CD4-positive, alpha-beta T cell treated with Interferon alpha-2 for 1 hour (primary cell): Measurements from ENCODE around the gene HSD17B2.

Experiments used
- DNase-seq, 2 donors: peaks; one replicate each; pipeline ENCODE4 v3.0.0-alpha.2; 2020 to 2022

The HSD17B2 gene

DNA sequence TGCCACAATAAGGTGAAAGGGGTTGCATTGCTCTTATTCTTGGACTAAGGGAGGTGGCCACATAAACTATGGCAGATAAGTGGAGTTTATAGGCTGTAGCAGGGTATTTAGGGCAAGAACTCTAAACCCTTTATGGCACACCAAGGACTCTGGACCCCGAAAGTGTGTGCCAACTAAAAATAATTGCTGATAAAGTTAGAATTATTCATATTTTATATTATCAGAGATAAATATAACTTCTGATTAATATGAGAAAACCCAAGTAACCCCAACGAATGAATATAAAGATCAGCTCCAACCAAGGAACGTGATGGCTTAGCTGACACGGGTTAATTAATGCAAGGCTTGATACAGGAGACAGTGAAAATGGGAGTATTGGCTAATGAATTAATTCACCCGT is 15.0 kb upstream of the HSD17B2 start:
- no peak for DNase-seq

- no peak for DNase-seq
These were observed 11.8 kb upstream of the HSD17B2 start for GRCh38 chr16:82023206-82023605.

DNA sequence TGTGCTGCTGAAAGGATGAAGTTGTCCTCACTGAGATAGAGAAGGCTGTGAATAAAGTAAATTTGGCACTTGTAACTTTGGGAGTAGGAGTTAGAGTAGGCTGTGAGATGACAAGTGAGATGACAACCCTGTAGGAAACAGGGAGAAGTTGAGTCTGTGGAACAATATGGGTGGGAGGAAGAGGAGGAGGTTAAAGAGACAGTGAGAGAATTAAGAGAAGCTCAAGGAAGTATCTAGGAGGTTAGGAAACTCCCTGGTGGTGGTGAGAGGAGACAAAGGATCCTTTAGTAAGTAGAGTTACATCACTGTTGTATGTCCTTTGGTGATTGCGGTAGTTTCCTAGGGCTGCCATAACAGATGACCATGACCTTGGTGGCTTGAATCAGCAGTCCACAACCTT is 10.7 kb upstream of the HSD17B2 start:
- no peak for DNase-seq

- DNase-seq: no peak
These were observed 10.2 kb upstream of the HSD17B2 start for GRCh38 chr16:82024883-82025282.

- no peak for DNase-seq
These were observed 7.4 kb upstream of the HSD17B2 start for GRCh38 chr16:82027629-82028064.

GRCh38 chr16:82031116-82032084 is 3.7 kb upstream of the HSD17B2 start:
- no peak for DNase-seq

DNA sequence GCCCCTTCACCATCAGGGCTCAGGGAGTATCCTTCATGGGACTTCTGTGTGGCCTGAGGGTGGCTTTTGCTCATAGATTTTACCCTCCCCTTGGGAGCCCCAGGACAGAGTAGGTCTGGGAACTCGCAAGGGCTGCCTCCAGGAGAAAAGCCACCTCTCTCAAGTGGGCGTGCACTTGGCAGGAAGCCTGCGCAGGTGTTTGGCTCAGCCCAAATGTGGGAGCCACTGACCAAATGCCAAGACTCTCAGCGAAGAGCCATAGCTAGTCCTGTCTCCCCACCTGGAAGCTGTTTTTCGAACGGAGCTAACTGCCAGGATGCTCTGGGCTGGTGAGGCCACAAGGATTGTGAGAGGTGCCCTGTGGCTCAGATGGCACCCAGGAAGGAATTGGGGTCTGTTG is 2.0 kb upstream of the HSD17B2 start:
- DNase-seq: no peak

GRCh38 chr16:82033683-82034300 is 1.3 kb upstream of the HSD17B2 start:
- DNase-seq: no peak

- no peak for DNase-seq
These were observed 2.2 kb downstream of the HSD17B2 start for GRCh38 chr16:82037251-82037650.

GRCh38 chr16:82037666-82038065 is 2.6 kb downstream of the HSD17B2 start:
- no peak for DNase-seq

GRCh38 chr16:82040296-82040695 is 5.2 kb downstream of the HSD17B2 start:
- no peak for DNase-seq

DNA sequence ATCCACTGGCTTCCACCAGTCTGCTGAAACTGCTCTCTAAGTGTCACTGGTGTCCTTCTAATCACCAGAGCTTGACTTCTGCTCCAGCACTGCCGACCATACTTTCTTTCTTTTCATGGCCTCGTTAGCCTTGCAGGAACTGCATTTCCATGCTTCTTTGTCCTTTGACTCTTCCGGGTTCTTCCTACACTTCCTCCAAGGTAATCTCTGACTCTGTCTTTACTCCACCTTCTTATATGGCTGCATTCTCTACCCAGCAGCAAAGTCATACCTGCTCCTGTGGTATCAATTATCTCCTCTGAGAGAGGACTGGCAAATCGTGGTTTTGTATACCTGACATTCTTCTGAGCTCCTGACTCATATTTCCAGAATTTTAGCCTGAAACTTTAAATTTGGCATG is 6.5 kb downstream of the HSD17B2 start:
- no peak for DNase-seq

DNA sequence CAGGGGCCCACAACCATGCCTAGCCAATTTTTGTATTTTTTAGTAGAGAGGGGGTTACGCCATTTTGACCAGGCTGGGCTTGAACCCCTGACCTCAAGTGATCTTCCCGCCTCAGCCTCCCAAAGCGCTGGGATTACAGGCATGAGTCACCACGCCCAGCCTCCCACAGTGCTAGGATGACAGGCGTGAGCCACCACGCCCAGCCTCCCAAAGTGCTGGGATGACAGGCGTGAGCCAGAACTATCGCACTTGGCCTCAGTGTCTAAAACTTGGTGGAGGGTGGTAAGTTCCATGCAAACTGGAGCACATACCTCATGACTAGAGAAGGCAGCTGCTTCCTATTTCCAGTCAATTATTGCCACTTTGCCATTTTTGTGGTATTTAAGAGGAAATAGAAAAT is 7.1 kb downstream of the HSD17B2 start:
- no peak for DNase-seq

GRCh38 chr16:82042846-82043245 is 7.8 kb downstream of the HSD17B2 start:
- no peak for DNase-seq

DNA sequence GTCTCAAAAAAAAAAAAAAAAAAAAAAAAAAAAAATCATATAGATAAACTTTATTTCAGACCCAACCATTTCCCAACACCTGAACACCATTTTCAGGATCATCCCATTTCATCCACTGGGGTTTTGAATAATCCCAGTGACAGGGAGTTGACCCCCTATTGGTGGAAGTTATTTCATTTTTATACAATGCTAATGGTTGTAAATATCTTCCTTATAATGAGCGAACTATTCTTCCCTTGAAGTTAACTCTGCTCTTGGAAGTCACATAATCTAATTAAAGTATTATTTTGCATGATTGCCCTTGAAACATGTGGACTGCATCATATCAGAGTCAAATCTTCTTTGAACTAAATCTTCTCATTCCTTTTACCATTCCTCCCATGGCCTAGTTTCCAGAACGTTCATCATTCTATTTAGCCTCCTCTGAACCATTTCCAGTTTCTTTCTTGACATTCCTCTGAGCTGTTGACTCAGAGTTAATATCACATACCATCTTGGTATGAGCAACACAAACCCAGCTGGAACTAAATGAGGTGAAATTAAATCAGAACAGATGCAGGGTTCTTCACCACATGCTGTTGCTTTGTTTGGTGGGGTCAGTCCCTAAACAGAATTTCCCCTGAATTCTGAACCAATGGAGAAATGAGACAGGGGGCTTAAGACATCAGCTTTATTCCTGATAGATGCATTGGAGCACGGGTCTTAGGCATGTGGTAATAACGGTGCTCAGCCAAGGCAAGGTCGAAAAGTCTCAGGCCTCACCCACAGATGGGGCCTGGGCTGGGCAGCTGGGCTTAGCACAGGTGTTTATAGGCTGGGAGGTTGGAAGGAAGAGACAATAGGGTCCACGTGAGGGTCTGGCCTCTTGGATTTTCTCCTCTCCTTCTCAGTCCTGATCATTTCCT is 8.9 kb downstream of the HSD17B2 start:
- no peak for DNase-seq

GRCh38 chr16:82044585-82044911 is 9.5 kb downstream of the HSD17B2 start:
- no peak for DNase-seq

DNA sequence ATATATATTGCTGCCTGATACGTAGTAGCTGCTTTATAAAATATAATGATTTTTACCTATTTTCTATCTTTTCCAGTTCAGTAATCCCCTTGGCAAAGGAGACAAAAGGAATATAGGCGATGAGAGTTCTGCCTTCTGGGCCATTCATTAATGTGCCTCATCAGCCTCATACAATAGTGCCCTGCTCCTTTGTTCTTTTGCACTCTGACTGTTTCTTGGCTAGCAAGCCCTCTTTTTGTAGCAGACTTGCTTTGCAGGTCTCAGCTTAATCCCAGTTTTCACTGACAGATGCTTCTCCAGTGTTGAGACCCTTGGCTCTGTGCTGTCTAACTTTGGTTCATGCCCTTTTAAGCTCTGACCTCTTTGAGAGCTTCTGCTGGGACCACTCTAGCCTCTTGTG is 10.4 kb downstream of the HSD17B2 start:
- no peak for DNase-seq

- DNase-seq: no peak
These were observed 11.5 kb downstream of the HSD17B2 start for GRCh38 chr16:82046541-82046940.

DNA sequence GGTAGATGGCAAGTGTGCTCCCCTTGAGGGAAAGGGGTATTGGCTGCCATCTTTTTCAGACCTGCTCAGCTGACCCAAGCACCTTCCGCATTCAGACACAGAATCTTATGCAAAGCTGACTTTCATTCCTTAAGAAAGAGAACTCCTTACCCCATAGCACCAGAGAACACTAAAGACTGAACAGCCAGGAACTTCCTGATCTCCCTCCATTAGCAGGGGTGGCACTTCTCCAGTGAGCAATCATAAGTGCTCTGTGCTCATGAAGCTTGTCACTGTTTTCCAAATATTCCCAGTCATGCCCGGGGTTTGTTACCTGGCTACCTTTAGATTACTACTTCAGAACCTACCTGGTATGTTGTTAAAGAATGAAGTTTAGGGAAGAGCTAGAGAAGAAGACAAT is 11.9 kb downstream of the HSD17B2 start:
- DNase-seq: no peak

GRCh38 chr16:82047374-82047773 is 12.3 kb downstream of the HSD17B2 start:
- no peak for DNase-seq

- DNase-seq: no peak
These were observed 12.7 kb downstream of the HSD17B2 start for GRCh38 chr16:82047787-82048186.

DNA sequence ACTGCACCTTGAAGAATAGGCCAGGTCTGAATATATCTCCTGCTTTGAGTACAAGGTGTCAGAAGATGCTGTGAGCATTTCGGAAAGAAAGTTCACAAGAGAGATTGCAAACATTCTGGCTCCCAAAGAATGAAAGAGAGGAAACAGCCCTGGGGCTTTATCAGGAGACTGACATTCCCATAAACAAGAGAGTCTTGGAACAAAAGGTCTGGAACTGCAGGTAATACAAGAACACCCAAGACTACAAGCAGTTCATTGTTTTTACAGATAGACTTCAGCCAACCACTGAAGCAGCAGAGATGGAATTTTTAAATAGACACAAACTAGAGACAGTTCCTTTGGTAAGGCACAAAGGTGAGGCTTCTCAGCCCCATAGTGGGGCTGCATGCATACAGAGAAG is 14.4 kb downstream of the HSD17B2 start:
- DNase-seq: no peak

DNA sequence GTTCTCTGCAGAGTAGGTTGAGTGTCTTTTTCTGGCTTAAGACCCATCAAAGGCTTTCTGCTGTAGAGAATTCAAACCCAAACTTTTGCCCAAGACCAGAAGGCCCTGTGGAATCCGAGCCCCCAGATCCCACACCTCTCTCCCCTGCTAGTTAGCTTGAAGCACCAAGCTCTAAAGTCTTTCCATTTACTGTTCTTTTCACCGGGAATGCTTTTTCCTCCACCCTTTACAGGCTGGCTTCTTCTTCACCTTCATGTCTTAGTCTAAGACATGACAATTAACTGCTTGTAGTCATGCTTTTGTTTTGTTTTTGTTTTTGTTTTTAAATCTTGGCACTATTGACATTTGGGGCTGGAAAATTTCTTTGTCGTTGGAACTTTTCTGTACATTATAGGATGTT is 15.5 kb downstream of the HSD17B2 start:
- DNase-seq: no peak
